C4-2B (cell line): Measurements from ENCODE around the gene NUDT14.

Source experiments
- ZFX ChIP-seq: fragments of 450-650 bp; IDR thresholded peaks from 2 replicates; pipeline ENCODE4 v1.6.1; 2017
- TF ChIP-seq, protein P1 (sequence below): fragments of 450-650 bp; conservative IDR thresholded peaks from 2 replicates; pipeline ENCODE4 v1.5.1; 2017; ENCODE audit warnings: mild to moderate bottlenecking

GRCh38 chr14:105150026-105150367 is 31.1 kb downstream of the NUDT14 start:
- TF ChIP-seq, protein P1, sequence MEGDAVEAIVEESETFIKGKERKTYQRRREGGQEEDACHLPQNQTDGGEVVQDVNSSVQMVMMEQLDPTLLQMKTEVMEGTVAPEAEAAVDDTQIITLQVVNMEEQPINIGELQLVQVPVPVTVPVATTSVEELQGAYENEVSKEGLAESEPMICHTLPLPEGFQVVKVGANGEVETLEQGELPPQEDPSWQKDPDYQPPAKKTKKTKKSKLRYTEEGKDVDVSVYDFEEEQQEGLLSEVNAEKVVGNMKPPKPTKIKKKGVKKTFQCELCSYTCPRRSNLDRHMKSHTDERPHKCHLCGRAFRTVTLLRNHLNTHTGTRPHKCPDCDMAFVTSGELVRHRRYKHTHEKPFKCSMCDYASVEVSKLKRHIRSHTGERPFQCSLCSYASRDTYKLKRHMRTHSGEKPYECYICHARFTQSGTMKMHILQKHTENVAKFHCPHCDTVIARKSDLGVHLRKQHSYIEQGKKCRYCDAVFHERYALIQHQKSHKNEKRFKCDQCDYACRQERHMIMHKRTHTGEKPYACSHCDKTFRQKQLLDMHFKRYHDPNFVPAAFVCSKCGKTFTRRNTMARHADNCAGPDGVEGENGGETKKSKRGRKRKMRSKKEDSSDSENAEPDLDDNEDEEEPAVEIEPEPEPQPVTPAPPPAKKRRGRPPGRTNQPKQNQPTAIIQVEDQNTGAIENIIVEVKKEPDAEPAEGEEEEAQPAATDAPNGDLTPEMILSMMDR, result no peak
- TF ChIP-seq ZFX, result no peak
